Activated naive CD8-positive, alpha-beta T cell treated with anti-CD3 and anti-CD28 coated beads, Interleukin-2, amount 50 U/mL, for 24 hours (primary cell): ENCODE results near the gene FGA.
A peak's percentile ranks its signal among the peaks of the same experiment; 100 is the strongest.

Experiments used
- ATAC-seq: fragments of 150-1000 bp; cut with Tn5 transposase; one replicate; pipeline ENCODE4 v1.10.0; 2021
- DNase-seq: peaks from one replicate; pipeline ENCODE4 v3.0.0; 2021
- H3K27ac Mint-ChIP-seq: one replicate; pipeline ENCODE4 v1.8.0; 2021; ENCODE audit warnings: mild to moderate bottlenecking, mixed read lengths
- H3K27me3 Mint-ChIP-seq: one replicate; pipeline ENCODE4 v1.8.0; 2021; ENCODE audit warnings: mixed read lengths
- H3K36me3 Mint-ChIP-seq: one replicate; pipeline ENCODE4 v1.8.0; 2021; ENCODE audit warnings: low read depth, mixed read lengths
- H3K4me1 Mint-ChIP-seq: one replicate; pipeline ENCODE4 v1.8.0; 2021; ENCODE audit warnings: mixed read lengths
- H3K4me3 Mint-ChIP-seq: one replicate; pipeline ENCODE4 v1.8.0; 2021; ENCODE audit warnings: mild to moderate bottlenecking, moderate library complexity, mixed read lengths
- H3K9me3 Mint-ChIP-seq: one replicate; pipeline ENCODE4 v1.8.0; 2021; ENCODE audit warnings: mixed read lengths

FGA gene

GRCh38 chr4:154549894-154550790 is 40.4 kb downstream of the FGA start, which contains the start of gene PLRG1:
Gene PLRG1, minus strand, starts transcription at chr4:154550400. Its CDS starts 92 bp downstream, at chr4:154550308.
- peak; percentile 99 for ATAC-seq
- Mint-ChIP-seq H3K36me3 (peaks cover 11% of the 10 kb centered on the region), H3K27me3 (no peaks in the 10 kb centered on the region), H3K27ac (peak within 1 kb of the TSS; percentile 94), H3K9me3 (no peaks in the 10 kb centered on the region), H3K4me1 (peaks cover 28% of the 10 kb centered on the region), H3K4me3 (peak within 1 kb of the TSS; percentile 95)
- peak; percentile 96 for DNase-seq

GRCh38 chr4:154545689-154546088 is 44.9 kb downstream of the FGA start:
- DNase-seq (no peak), ATAC-seq (no peak)
- Mint-ChIP-seq H3K4me3 (no peak overlapping the region), H3K36me3 (peaks cover 39% of the 10 kb centered on the region), H3K9me3 (no peaks in the 10 kb centered on the region), H3K27ac (no peak overlapping the region), H3K27me3 (no peaks in the 10 kb centered on the region), H3K4me1 (peaks cover 19% of the 10 kb centered on the region)

DNA sequence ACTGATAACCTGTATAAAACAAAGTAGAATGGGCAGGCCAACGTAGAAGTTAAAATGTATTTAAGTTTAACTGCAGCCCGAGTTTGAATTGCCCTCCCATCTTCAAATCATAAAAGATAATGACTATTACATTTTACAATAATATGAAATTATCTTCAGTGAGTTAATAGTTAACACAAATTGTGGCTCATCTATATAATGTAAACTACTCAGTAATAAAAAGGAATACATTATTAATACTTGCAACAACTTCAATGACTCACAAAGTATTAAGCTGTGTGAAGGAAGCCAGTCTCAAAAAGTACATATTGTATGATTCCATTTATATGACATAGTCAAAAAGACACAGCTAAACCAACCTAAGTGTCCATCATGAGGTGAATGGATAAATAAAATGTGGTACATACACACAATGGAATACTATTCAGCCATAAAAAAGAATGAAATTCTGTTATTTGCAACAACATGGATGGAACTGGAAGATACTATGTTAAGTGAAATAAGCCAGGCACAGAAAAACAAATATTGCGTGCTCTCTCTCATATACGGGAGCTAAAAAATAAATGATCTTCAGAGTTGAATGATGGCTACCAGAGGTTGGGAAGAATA is 48.2 kb downstream of the FGA start:
- Mint-ChIP-seq H3K9me3 (no peaks in the 10 kb centered on the region), H3K4me1 (peaks cover 4% of the 10 kb centered on the region), H3K27me3 (no peaks in the 10 kb centered on the region), H3K36me3 (peaks cover 56% of the 10 kb centered on the region), H3K4me3 (no peak overlapping the region), H3K27ac (peak overlapping the region; percentile 50)
- ATAC-seq (no peak), DNase-seq (no peak)
